Osteocyte (in vitro differentiated cells): ENCODE data around the gene TMEM62. TPM values are rescaled to one million over a fixed set of nuclear protein-coding genes. Genes with fewer than 3 reads are reported as not detected.
A peak's percentile ranks its signal among the peaks of the same experiment; 100 is the strongest.

ENCODE experiments used
- DNase-seq: peaks from one replicate; pipeline ENCODE4 v3.0.0; 2021; ENCODE audit warnings: mixed read lengths; ENCODE audit not compliant: unreplicated experiment; ENCODE audit errors: extremely low spot score
- H3K27ac Mint-ChIP-seq: one replicate; pipeline ENCODE4 v1.8.0; 2021; ENCODE audit warnings: mild to moderate bottlenecking, mixed read lengths; ENCODE audit not compliant: unreplicated experiment
- H3K27me3 Mint-ChIP-seq: one replicate; pipeline ENCODE4 v1.8.0; 2021; ENCODE audit warnings: mixed read lengths; ENCODE audit not compliant: unreplicated experiment
- H3K36me3 Mint-ChIP-seq: one replicate; pipeline ENCODE4 v1.8.0; 2021; ENCODE audit warnings: mixed read lengths; ENCODE audit not compliant: unreplicated experiment
- H3K4me1 Mint-ChIP-seq: one replicate; pipeline ENCODE4 v1.8.0; 2021; ENCODE audit warnings: mixed read lengths; ENCODE audit not compliant: unreplicated experiment
- H3K4me3 Mint-ChIP-seq: one replicate; pipeline ENCODE4 v1.8.0; 2021; ENCODE audit warnings: mild to moderate bottlenecking, moderate library complexity, mixed read lengths; ENCODE audit not compliant: unreplicated experiment
- H3K9me3 Mint-ChIP-seq: one replicate; pipeline ENCODE4 v1.8.0; 2021; ENCODE audit warnings: mixed read lengths; ENCODE audit not compliant: unreplicated experiment
- total RNA-seq: library from RNA; stranded (reverse); gene quantifications from 2 replicates; pipeline ENCODE4 v1.2.1, GENCODE V29; 2021
- TF ChIP-seq, protein P1 (sequence below): fragments of 200-600 bp; sonication (generic); IDR thresholded peaks from 2 replicates; pipeline ENCODE4 v1.5.0; 2021; ENCODE audit warnings: antibody characterized with exemption, mild to moderate bottlenecking, moderate library complexity

TMEM62 gene
- total RNA-seq, 1 donor from 2014 or later = 11.7 TPM

DNA sequence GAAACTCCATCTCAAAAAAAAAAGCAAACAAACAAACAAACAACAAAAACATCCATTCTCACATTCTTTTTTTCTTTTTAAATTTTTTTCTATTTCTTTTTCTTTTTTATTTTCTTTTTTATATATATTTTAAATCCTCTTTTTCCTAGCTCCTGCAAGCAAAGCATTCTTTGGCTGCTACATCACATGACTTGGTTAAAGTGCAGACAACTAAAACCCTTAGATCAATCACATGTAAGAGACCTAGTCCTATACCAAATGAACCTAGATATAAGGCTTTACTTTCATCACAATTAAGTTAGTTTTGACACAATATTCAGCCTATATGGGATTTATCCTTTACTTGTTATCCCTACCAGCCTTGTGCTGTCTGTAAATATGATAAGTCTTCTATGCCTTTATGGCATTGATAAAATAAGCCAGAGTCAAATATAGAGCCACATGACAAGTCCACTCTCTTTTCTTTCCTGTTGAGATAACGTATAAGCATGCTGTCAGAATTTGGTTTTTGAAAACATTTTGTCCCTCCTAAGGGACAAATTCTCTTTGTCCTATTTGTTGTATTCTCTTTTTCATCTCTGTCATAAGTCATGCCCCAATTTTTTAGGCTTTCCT lies 38.9 kb upstream of the TMEM62 start:
- Mint-ChIP-seq H3K27me3 (no peaks in the 10 kb centered on the region), H3K9me3 (no peaks in the 10 kb centered on the region), H3K4me3 (no peak overlapping the region), H3K36me3 (peaks cover 32% of the 10 kb centered on the region), H3K27ac (peak overlapping the region; percentile 3), H3K4me1 (peaks cover 31% of the 10 kb centered on the region)
- TF ChIP-seq, protein P1, sequence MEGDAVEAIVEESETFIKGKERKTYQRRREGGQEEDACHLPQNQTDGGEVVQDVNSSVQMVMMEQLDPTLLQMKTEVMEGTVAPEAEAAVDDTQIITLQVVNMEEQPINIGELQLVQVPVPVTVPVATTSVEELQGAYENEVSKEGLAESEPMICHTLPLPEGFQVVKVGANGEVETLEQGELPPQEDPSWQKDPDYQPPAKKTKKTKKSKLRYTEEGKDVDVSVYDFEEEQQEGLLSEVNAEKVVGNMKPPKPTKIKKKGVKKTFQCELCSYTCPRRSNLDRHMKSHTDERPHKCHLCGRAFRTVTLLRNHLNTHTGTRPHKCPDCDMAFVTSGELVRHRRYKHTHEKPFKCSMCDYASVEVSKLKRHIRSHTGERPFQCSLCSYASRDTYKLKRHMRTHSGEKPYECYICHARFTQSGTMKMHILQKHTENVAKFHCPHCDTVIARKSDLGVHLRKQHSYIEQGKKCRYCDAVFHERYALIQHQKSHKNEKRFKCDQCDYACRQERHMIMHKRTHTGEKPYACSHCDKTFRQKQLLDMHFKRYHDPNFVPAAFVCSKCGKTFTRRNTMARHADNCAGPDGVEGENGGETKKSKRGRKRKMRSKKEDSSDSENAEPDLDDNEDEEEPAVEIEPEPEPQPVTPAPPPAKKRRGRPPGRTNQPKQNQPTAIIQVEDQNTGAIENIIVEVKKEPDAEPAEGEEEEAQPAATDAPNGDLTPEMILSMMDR = no peak
- DNase-seq = no peak

DNA sequence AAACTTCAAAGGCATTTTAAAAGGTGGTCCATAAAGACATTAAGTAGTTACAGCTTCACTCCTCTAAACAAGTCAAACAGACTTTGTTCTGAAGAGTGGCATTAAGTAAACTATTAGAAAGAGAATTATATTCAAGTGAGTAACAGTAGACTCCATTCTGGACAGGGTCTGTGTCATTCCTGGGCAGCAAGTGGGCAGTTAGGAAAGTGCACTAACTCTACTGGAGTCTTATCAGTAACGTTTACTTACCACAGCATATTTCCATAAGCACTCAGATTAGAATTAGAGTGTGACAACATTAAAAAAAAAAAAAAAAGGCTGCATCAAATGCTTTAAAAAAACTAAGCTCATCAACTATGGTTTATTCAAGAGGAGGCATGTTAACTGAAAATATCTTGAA lies 38.1 kb upstream of the TMEM62 start:
- Mint-ChIP-seq H3K36me3 (peaks cover 36% of the 10 kb centered on the region), H3K27me3 (no peaks in the 10 kb centered on the region), H3K4me3 (no peak overlapping the region), H3K9me3 (no peaks in the 10 kb centered on the region), H3K4me1 (peaks cover 31% of the 10 kb centered on the region), H3K27ac (no peak overlapping the region)
- TF ChIP-seq, protein P1 = no peak
- DNase-seq = no peak

DNA sequence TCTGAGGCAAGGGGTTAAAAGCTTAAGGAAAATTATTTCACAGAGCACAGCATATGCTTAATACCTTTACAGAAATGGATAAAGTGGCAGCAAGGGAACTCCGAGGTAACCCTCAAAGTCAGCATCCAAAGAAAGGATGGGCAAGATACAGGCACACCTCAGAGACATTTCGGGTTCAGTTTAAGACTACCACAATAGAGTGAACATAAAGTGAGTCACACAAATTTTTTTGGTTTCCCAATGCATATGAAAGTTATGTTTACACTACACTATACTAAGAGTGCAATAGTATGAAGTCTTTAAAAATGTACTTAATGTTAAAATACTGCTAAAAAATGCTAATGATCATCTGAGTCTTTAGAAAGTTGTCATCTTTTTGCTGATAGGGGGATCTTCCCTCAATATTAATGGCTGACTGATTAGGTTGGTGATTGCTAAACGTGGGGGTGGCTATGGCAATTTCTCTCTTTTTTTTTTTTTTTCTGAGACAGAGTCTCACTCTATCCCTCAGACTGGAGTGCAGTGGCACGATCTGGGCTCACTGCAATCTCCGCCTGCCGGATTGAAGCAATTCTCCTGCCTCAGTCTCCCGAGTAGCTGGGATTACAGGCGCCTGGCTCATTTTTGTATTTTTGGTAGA lies 37.6 kb upstream of the TMEM62 start:
- no peak for DNase-seq
- no peaks in the 10 kb centered on the region for H3K9me3 Mint-ChIP-seq

DNA sequence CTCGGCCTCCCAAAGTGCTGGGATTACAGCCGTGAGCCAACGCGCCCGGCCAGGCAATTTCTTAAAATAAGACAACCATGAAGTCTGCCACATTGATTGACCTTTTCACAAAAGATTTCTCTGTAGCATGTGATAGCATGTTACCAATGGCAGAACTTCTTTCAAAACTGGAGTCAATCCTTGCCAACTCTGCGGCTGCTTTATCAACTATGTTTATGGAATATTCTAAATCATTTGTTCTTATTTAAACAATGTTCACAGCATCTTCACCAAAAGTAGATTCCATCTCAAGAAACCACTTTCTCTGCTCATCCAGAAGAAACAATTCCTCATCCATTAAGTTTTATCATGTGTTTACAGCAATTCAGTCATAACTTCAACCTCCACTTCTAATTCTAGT lies 37.0 kb upstream of the TMEM62 start:
- no peak overlapping the region for H3K4me3 Mint-ChIP-seq
- TF ChIP-seq, protein P1 = no peak
- peaks cover 42% of the 10 kb centered on the region for H3K36me3 Mint-ChIP-seq
- H3K9me3 Mint-ChIP-seq = no peaks in the 10 kb centered on the region
- no peak overlapping the region for H3K27ac Mint-ChIP-seq
- H3K27me3 Mint-ChIP-seq = no peaks in the 10 kb centered on the region
- peaks cover 30% of the 10 kb centered on the region for H3K4me1 Mint-ChIP-seq
- no peak for DNase-seq

More for the DNA sequence above, 37.6 kb upstream of the TMEM62 start:
- Mint-ChIP-seq H3K36me3 (peaks cover 36% of the 10 kb centered on the region), H3K4me1 (peaks cover 30% of the 10 kb centered on the region), H3K27me3 (no peaks in the 10 kb centered on the region), H3K27ac (no peak overlapping the region), H3K4me3 (no peak overlapping the region)
- TF ChIP-seq, protein P1 = no peak

DNA sequence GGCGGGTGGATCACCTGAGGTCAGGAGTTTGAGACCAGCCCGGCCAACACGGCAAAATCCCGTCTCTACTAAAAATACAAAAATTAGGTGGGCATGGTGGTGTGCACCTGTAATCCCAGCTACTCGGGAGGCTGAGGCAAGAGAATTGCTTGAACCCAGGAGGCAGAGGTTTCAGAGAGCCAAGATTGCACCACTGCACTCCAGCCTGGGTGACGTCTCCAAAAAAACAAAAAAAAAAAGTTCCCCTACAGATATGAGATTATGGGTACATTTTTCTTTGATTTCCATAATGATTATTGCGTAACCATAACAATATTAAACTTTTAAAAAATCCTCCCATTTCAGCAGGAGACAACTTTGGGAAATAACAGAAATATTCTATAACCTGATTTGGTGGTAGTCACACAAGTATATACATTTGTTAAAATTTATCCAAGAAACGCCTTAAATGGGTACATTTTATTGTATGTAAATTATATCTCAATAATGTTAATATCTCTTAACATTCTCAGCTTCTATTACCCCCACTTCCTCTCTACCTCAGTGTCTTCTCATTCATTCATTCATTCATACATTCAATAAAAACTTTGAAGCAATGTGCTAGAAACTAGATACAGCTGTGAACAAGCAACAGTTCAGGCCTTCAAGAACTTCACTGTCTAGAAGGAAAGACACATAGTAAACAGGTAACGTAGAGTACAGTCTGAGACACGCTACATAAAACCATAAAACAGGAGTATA lies 34.1 kb upstream of the TMEM62 start:
- no peak overlapping the region for H3K4me3 Mint-ChIP-seq
- DNase-seq = no peak
- H3K36me3 Mint-ChIP-seq = peaks cover 45% of the 10 kb centered on the region
- peaks cover 20% of the 10 kb centered on the region for H3K4me1 Mint-ChIP-seq
- no peaks in the 10 kb centered on the region for H3K9me3 Mint-ChIP-seq
- no peak overlapping the region for H3K27ac Mint-ChIP-seq
- TF ChIP-seq, protein P1 = no peak
- H3K27me3 Mint-ChIP-seq = no peaks in the 10 kb centered on the region
